NCI-H2029 (cell line): Measurements from ENCODE around the gene SSUH2.

Experiments
- DNase-seq: peaks from one replicate; lab custom pipeline; 2025; lab: John Stamatoyannopoulos, UW

The SSUH2 gene

DNA sequence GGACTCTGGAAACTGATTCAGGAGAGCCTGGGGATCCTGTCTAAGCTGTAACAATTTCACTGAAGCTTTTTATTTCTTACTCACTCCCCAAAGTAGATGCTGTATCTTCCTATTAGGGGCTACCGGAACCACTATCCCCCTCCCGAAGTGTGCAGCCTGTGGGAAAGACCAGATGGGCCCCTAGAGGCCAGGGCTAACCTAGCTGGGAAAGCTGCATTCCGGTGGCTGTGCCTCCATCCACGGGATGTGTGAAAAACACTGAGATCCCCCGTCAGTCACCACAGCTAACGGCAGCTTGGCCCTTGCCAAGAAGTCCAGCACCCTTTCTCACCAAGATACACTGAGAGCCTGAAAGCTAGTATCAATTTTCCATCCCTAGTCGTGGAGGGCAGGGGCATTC, 3.1 kb downstream of the SSUH2 start:
- no peak for DNase-seq

DNA sequence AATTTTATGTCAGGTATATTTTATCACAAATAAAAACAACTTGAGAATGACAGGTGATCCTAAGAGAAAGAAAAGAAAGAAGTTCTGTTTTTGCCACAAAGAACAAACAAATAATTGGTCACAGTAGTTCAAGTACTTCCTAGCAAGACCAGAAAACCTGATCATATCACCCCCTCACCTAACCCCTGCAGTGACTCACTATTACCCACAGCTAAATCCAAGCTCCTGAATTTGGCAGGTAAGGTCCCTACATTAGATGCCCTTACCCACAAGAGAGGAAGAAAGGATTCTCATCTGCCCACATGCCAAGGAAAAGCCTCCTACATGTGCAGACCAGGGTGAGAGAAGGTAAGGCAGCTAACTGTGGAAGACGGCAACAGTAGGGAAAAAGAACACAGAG, 4.4 kb downstream of the SSUH2 start:
- DNase-seq = no peak

DNA sequence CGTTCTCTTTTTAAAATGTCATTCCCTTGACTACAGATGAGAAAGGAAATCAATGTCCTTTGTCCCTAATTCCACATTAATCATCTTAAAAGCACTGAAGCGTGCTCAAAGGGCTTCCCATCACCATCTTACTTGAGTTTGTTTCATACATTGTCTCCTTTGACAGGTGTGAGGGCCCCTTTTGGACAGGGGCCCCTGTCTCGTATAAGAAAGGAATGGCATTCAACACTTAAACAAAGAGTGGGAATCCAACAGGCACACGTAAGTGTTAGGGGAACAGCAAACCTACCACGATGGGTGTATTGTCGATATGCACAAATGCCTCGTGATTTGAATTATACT, 5.0 kb downstream of the SSUH2 start:
- no peak for DNase-seq

DNA sequence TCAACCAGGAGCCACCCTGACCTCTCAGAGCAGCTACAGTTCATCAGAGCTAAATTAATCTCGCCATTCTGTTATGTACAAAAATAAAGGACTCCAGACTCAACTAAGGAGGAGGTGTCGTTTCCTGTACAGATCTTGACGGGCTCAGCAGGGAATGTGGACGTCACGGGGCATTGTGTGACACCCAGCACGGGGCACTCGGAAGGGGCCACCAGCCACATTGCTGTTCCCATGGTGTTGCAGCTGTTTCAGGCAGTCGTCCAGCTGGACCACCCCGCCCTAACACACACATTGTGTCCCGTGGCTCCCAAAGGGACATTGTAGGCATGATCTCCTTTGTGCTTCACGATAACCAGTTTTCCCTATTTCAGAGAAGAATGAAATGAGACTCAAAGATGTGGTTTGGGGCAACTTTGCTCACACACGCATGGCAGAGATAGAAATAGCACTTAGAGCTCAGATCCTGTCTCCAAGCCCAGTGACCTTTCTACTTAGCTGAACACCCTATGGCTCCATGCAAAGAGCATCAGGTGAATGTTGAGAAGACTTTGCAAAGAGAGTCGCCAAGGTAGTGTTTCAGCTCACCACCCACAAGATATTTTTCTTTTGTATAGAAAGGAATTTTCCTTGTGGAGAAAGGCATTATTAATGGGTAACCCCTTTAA, 5.5 kb downstream of the SSUH2 start:
- DNase-seq = no peak

DNA sequence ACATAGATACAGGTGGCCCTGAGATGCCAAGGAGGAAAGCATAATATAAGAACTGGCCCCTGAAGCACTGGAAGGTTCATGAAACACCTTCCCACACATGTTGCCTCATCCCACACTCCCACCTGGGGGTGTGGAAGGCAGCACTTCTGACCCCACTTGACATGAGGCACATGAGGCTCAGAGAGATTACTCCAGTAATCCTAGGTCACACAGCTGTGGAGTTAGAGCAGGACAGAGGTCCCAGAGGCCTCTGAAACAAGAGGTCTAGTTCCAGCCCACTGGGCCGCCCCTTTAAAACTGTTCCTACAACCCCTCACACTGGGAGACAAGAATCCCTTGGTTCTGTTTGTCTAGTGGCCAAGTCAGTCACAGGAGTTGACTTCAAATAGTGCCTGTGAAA, 7.2 kb downstream of the SSUH2 start:
- no peak for DNase-seq

DNA sequence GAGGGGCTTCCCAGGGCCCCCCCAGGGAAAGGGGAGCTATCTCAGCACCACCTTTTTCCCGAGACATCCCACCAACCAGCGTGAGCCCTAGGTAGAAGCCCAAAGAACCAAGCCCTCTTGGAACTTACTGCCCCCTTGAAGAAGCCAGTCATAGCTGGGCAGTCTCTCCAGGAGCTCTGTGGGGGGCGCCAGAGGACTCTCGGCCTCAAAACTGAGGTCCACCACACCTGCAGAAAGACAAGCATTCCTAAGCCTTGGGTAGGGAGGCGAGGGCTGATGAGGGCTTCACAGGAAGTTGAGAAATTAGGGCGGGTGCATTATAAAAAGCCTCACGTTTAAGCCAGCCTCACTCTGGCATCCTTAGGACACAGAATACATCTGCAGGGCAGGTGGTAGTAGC, 9.0 kb downstream of the SSUH2 start:
- DNase-seq = no peak

DNA sequence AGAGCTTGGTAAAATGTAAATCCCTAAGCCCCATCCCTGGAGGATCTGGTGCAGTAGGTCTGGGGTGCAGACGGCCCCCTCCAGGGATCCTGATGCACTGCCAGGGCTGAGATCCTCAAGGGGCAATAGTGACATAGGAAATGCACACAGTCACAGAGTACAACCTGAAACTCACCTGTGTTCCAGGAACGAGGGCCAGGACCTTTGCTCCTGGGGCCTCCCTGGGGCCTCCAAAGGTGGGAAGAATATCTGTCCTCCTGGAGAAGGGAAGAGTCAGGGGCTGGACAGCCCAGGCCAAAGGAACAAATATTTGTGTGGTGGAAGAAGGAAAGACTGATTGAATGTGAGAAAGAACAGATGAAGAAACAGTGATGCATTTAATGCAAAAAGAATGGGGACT, 9.5 kb downstream of the SSUH2 start:
- DNase-seq = no peak

DNA sequence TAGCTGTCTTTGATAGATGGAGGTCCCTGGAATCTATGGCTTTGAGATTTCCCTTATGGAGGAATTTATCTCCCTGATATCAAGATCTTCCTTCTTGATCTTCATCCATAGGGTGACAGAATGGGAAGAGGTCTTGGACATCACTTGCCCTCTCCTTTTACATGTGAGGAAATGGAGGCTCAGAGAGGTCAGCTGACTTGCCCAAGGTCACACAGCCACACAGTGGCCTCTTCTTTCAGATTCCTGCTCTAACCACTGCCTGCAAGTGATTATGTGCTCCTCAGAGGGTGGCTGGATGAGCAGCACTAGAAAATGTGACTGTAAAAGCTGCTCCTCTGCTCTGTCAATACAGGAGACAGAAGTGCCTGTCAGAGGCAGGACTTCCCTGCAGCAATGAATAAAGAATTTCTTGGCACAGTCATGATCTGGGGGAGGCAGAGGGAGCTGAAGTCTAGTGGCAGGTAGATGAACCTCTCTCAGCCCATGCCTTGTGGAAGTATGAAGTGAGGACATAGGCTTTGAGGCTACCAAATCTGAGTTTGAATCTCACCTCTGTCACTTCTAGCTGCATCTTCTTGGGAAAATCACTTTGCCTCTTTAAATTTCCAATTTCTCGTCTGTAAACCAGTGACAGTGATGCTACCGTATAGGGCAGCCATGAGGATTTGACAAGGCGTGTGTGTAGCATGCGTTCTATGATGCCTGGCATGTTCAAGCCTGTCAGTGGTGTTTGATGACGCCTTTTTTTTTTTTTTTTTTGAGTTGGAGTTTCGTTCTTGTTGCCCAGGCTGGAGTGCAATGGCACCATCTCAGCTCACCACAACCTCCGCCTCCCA, 12.0 kb downstream of the SSUH2 start:
- no peak for DNase-seq

DNA sequence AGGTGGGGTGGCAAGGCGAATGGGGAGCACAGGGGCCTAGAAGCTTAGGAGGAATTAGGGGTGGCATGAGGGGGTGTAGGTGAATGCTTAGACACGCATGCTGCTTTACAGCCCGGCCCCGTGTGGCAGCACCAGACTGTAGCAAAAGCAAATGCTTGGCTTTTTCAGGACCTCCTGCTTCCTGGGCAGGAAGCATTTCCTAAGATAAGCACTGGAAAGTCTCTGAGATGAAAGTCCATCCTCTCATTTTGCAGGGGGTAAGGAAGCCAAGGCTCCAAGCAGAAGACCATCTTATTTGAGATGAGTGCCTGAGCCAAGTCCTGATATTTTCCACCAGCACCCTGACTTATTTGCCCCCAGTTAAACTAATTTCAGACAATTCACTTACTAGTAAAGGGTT, 12.9 kb downstream of the SSUH2 start:
- DNase-seq = no peak

DNA sequence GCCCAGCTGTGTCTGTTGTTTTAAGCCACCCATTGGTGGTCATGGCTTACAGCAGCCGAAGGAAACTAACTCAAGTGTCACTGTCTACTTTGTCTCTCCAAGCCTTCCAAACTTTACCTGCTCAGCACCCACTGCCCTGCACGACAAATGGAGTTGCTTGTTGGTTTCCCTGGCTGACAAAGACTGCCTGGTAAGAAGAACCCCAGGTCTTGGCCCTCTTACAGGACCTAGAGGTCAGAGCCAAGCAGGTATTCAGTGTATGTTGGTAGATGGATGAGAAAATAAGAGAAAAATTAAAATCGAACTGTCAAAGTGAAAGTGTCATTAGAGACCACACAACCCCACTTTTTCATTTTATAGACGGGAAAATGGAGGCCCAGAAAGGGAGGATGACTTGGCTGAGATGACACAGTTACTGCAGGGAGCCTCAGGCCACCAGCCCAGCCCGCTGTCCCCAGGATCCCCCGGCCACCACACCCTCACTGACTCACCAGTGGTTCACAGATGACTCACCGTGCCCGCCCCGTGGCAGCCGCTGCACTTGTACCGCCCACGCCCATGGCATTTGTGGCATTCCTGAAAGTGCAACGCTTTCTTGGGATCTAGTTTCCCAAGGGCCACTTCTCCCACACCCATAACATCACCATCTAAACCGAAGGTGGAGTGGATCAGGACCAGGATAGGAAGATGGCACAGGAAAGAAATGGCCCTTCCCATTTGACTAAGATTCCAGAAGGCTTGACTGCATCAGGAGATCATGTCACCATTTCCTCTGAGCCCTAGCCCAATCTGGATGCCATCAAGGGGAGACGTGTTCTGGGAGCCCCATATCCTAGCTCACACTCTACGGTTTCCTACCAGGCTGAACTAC, 15.2 kb downstream of the SSUH2 start:
- no peak for DNase-seq

DNA sequence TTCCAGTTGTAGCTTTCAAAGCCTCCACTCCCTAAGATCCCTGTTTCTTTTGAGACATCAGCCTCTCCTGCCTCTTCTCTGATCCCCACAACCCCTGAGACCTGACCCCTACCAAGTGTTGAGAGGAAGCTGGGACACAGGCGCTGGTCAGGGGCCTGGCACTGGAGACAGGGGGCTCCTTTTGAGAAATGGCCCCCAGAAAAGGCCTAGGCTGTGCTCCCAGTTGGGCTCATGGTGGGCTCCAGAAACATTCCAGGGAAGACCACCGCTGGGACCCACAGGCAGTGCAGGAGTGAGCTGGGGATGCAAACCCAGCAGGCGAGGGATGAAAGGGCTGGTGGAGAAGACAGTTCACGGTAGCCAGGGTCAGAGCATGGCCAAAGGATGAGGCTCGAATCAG, 16.6 kb downstream of the SSUH2 start:
- no peak for DNase-seq

DNA sequence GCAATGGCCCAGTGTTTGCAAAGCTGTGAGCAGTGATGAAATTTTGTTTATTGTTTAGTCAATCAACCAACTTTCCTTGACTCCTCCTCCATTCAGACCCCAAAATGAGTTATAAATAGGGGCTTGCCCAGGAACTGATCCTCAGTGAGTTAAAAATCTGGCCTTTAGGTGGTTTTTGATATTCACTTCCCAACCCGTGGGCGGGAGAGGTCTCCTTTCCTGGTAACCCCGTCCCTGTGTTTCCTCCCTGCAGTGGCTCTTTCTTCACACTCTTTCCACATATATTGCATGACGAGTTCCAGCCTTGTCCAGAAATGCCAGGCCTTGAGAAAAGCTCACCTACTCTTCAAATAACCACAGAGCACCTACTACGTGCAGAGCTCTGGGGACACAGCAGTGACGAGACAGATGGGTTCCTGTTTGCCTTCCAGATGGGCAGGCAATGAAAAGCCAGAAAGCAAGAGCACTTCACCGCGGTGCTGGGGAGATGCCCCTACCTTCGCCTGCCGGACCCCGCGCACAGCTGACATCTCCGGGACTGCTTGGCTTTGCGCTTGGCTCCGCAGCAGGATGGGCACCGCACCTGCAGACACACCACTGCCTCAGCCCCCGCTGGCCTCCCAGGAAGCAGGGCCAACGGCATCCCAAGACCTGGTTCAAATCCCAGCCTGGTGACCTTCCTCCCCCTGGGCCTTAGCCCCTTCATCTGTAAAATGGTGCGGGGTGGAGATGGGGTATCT, 17.2 kb downstream of the SSUH2 start:
- DNase-seq = no peak

DNA sequence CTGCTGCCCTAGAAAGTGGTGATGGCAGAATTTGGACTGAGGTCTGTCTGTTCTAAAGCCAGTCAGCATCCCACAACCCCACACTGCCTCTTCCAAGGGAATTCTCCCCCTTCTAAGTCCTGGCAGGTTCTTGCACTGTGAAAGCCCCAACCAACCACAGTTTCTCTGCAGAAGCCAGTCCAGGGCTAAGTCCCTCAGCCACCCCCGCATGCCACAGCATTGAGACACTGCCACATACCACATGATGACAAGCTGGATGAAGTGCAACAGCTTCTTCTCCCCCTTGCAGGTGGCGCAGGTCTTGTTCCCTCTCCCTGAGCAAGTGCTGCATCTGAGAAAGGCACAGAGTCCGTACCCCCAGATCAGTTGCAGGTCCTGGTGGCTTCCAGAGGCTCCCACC, 18.6 kb downstream of the SSUH2 start:
- DNase-seq = no peak

DNA sequence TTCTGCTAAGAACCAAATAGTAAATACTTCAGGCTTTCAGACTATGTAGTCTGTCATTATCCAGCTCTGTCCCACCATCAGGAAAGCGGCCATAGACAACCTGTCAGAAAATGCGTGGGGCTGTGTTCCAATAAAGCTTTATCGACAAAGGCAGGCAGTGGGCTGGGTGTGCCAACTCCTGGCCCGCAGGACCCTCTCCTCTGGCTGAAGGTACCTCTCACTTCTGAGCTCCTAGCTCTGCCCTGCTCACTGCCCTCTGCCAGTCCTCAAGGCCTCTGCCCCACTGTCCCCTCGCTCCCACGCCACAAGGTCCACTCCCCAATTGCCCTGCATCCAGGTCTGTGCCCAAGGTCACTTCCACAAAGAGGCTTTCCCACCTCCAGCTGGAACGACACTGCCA, 20.0 kb downstream of the SSUH2 start:
- no peak for DNase-seq

DNA sequence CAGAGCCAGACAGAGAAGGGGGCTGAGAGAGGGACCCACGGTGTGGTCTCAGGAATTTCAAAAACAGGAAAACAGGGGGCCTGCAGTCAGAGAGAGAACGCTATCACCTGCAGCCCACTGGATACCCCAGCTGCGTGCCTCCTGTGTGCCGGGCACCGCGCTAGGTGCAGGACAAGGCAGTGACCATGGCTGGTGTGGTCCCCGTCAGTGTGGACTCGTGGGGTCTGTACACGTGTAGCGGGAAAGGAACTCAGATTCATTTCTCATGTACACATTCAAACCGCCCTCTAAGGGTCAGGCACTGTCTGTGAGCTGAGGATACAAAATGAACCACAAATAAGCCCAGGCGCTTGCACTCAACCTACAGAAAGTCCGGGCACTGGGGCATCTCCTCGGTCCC, 20.9 kb downstream of the SSUH2 start:
- no peak for DNase-seq

DNA sequence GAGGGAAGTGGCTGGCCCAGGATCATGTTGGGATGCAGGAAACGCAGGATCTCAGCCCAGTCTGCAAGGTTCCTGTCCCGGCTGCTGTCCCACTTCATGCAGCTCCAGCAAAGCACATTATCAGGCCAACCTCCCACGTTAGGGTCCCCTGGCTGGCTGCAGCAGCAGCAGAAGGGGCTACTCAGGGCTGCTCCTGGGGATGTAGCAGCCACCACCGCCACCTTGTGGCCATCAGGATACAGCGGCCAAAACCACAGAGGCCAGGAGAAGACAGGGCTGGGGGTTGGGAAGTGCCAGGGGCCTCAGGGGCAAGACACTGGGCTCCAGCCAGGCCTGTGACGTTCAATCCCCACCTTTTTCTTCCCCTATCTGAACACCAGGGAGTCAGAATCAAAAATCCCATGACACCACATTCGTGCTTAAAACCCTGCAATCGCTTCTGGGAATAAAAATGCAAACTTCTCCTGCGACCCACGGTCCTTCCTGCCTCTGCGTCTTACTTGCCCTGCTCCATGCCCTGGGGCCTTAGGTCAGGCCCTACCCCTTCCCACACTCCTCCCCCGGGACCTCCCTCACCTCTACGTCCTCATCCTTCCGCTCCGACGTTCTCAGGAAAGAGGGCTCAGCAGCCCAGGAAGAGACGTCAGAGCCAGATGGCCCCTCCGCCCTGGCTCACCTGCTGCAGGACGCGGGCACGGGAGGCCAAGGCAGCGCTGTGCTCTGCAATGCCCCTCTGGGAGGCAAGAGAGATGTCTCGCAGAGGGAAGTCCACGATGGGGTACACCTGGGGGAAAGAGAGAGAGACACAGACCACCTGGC, 21.5 kb downstream of the SSUH2 start:
- DNase-seq = peak; percentile 24

DNA sequence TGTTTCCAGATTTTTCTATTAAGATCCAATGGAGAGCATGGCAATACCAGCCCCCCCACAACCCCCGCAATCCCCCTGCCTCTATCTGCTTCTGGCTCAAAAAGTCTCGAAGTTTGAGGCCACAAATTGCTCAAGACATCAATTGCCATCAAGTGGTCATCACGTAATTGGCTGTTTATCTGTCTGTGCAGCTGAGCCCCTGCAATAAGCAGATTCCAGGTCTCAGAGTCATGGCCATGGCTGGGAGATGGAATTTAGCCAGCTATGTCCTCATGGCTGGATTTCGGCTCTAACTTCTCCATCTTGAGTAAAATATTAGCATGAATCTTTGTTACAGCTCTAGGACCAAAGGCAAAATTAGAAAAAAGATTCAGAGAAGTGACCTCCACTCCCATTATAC, 22.7 kb downstream of the SSUH2 start:
- no peak for DNase-seq

DNA sequence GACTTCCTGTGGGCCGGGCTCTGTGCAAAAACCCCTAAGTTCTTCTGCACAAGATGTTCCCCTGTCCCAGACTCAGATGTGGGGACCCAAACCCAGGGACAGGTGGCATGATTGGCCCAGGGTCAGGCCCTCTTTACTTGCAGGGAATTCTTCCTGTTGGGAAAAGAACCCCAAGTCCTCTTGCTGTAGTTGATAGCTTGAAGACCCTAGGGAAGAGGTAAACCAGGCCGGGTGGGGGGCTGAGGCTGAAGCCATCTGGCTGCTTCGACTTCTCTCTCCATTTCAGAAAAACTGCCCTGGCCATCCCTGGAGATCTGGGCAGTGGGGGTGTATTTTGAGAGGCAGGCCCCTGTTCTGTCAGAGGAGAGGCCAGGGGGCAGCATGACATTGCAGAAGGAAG, 23.5 kb downstream of the SSUH2 start:
- no peak for DNase-seq

DNA sequence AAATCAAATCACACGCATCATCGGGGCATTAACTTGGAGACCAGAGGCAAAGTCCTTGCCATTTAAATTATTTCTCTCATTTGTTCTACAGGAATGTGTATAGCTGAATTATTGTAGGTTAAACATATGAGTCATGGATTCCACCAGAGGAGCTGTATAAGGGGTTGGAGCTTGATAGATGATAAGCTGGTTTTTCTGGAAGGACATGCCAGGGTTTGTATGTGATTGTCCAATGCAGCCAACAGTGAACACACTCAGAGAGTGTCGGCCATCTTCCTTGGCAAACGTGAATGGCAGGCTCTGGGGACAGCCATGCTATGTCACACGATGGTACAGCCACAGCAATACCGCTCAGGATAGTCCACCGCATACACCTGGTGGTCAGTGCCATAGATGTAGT, 25.1 kb downstream of the SSUH2 start:
- no peak for DNase-seq

DNA sequence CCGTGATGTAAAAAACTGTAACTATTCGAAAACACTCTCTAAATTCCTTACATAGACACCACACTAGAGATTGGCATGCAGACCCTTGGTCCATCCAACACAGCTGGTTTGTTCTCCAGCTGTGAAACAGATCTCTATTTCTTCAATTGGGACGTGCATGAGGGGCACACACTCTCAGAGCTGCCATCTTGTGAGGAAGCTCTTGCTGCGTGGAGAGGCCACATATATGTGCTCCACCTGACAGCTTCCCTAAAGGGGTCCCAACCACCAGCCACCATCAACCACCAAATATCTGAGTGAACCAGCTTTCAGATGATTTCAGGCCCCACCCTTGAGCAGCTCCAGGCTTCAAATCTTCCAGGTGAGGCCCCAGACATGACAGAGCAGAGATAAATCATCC, 25.6 kb downstream of the SSUH2 start:
- no peak for DNase-seq

DNA sequence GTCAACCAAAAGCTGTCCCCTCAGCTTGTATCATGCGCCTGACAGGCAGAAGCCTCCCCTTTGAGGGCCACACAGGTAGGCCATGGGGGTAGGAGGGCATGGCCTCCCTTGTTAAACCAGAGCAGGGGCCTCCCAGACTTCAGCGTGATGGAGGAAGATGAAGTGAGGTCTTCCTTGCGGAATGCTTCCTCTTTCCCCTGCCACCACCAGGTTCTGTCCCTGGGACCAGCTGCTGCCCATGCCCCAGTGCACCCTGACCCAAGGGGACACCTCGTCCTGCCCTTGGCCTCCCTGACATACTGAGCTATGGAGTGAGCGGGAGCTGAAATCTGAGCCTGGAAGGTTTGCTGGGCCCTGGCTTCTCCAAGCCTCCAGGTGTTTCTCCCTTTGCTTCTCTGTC, 26.7 kb downstream of the SSUH2 start:
- DNase-seq = no peak
